GM19023 (cell line): ENCODE data around the gene MYO6.
"Not testable (repeated sequence)": the region's sequence is repeated elsewhere in the genome, so short reads cannot be mapped to it uniquely, and the experiment has no call there.

ENCODE experiments used
- ATAC-seq: cut with Tn5 transposase; IDR thresholded peaks from one replicate; pipeline ENCODE4 v1.9.1; 2021; ENCODE audit warnings: mild to moderate bottlenecking, moderate library complexity; ENCODE audit not compliant: unreplicated experiment

MYO6 gene

GRCh38 chr6:75880305-75880704, 131.3 kb downstream of the MYO6 start:
- no peak for ATAC-seq

GRCh38 chr6:75882734-75883133, 133.7 kb downstream of the MYO6 start:
- no peak for ATAC-seq

- no peak for ATAC-seq
Observed at GRCh38 chr6:75884822-75885221, 135.8 kb downstream of the MYO6 start.

- ATAC-seq, result no peak
Observed at GRCh38 chr6:75892384-75892783, 143.3 kb downstream of the MYO6 start.

GRCh38 chr6:75893058-75893775, 144.2 kb downstream of the MYO6 start:
- peak; percentile 57 for ATAC-seq

- ATAC-seq, result no peak
Observed at GRCh38 chr6:75893776-75894152, 144.7 kb downstream of the MYO6 start.

GRCh38 chr6:75896526-75896925, 147.5 kb downstream of the MYO6 start:
- ATAC-seq, result no peak

DNA sequence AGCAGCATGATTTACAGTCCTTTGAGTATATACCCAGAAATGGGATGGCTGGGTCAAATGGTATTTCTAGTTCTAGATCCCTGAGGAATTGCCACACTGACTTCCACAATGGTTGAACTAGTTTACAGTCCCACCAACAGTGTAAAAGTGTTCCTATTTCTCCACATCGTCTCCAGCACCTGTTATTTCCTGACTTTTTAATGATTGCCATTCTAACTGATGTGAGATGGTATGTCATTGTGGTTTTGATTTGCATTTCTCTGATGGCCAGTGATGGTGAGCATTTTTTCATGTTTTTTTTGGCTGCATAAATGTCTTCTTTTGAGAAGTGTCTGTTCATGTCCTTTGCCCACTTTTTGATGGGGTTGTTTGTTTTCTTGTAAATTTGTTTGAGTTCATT, 151.2 kb downstream of the MYO6 start:
- ATAC-seq, result not testable (repeated sequence)

GRCh38 chr6:75905129-75905528, 156.1 kb downstream of the MYO6 start:
- ATAC-seq, result not testable (repeated sequence)

DNA sequence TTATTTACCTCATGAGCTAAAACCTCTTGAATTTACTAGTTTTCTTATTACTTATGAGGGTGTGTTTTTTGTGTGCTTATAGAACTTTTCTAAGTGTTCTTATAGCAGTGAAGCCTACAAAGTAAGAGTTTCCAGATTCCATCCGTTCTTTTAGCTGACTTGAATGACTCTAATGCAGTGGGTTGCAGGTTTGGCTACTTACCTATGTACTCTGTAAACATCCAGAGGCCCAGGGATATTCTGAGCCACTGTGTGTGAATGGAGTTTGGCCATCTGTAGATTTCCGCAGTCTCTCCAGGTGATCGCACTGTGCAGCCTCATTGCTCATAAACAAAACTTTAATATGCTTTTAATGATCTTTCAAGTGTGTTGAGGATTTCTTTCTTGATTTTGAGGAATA, 157.8 kb downstream of the MYO6 start:
- no peak for ATAC-seq

GRCh38 chr6:75907444-75907843, 158.4 kb downstream of the MYO6 start:
- no peak for ATAC-seq

- no peak for ATAC-seq
Observed at GRCh38 chr6:75913040-75913439, 164.0 kb downstream of the MYO6 start.

DNA sequence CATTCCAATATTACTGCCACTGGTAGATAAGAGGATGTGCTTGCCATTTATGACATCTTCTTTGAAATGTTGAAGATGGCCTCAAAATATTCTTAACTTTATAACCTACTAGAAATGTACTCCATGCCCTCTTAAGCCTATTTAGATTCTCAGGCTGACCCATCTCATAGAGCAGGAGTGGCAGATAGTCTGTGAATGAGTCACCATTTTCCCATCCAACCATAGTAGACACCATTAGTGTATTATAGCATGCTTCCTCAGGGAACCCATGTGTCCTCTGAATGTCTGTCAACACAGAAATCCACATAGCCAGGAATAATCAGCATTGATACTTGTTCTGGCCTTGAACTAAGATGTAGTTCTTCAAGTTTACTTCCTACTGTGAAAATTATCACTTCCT, 173.2 kb downstream of the MYO6 start:
- no peak for ATAC-seq

DNA sequence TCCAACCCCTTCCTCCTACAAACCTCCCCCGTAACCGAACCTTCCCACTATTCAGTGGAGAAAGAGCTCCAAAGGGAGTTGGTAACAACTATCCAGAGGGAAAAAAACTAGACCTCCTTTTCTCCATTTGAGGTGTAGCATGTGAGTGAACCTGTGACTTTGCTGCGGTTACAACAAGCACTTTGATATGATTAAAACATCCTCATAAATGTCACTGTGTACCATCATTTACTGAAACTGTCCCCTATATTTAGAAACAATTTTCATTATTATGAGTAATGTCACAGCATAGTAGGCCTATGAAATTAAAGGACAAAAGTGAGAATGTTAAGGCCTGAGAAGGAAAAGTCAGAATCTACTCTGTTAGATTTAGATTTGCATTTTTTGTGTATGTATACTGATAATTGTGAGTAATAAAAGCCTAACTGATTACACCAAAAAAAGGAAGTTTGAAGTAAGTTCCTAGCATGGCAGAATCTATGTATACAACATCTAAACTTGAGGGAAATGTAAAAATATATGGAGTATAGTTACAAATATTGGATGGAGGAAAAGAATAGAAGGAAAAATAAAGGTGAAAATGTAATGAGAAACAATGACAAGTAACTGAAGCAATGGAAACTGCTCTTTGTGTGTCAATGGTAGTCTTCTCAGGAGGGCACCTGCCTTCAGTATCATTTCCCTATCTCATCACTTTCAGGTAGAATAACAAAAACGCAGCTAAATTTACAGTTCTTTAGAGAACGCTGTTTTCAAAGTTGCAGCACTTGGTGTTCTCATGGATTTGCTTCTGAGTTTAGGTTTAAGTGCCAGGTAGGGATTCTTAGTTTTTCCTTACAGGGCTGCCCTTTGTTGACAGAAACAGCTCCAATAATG, 177.5 kb downstream of the MYO6 start:
- no peak for ATAC-seq

DNA sequence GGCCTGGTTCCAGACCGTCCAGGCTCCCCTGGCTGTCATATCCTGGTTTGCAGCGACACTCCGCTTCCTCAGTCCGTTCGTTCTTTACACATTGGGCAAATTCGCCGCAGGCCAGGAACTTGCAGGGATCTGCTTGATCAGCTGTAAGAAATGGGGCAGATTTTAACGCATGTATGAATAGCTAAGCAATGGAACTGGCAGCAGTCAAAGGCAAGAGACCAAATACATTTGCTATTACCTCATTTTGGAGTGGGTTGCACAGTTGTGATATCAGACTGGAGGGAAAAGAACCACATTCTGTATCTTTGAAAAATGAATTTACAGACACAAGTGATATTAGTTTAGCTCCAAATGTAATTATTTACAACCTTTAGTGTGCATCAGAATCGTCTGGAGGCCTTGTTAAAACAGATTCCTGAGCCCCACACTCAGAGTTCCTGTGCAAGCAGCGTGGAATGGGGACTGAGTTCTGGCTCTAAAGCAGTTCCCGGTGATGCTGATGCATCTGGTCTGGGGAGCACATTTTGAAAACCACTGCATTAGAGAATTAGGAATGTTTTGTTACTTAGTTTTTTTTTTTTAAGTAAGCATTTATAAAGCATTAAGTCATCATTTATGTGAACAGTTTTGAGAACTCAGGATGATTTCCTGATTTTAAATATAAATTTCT, 182.1 kb downstream of the MYO6 start:
- ATAC-seq, result no peak

DNA sequence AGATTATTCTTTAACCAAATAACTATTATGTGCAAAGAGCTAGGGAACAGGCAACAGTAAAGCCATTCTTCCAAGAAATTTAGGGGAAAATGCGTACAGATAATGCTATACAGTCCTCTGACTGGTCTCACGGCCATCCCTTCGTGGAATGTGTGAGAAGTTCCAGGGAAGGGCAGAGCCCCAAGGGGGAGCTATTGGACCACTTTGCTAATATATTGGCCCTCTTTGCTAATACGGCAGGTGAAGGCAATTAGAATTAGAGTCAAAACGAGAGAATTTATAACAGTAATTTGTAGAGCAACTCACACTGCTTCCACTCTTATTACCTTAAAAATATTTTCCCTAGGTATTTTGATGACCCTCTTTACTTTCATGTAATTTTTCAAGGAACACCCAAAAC, 183.0 kb downstream of the MYO6 start:
- ATAC-seq, result no peak

- ATAC-seq, result no peak
Observed at GRCh38 chr6:75933387-75933975, 184.4 kb downstream of the MYO6 start.

DNA sequence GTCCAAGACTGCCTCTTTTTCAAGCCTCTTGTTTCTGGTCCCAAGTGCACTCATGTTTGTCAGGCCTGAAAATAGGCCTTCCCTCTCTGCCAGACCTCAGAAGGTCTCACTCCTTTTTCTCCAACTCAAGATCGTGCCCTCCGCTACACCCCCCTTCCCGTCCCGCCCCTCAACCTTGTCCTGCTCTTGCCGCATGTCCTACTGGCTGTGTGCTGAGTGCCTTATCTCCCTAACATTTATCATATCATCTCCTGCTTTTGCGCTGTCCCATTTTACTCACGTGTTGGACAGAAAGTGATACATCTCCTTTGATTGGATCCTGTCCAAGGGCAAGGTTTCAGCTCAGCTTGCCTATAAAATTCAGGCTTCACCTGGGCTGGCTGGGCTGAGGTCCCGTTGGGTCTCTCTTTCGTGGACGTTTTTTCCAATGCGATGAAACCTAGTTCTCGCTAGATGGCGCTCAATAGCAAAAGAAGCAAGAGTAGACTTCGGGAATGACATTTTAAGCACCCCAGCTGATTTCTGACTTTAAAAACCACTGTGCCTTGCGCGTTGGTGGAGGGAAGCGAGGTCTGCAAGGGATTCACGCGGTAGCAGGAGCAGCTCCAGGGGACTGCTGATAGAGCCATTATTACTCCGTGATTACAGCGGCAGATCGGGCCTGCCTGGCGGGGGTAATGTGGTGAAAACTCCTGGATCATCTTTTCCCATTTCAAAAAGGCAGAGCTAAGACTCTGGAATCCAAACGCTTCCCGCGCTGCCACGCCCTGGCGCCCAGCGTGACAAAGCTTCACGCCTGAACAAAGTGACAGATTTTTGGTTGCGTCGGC, 185.8 kb downstream of the MYO6 start:
- ATAC-seq, result peak; percentile 83

DNA sequence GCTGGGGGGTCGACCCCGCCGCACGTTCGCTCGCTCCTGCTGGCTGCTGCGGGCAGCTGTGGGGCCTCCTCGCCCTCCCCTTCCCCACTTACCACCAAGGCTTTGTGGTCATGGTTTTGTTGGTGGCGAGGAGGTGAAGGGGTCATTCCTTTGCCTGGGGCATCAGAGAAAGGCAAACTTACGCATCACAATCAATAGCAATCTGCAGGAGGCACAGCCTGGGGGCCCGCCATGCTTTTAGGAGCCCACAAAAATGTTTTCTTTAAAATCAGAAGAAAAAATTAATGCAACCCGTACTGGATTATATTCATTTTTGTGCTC, 186.4 kb downstream of the MYO6 start:
- peak; percentile 21 for ATAC-seq

DNA sequence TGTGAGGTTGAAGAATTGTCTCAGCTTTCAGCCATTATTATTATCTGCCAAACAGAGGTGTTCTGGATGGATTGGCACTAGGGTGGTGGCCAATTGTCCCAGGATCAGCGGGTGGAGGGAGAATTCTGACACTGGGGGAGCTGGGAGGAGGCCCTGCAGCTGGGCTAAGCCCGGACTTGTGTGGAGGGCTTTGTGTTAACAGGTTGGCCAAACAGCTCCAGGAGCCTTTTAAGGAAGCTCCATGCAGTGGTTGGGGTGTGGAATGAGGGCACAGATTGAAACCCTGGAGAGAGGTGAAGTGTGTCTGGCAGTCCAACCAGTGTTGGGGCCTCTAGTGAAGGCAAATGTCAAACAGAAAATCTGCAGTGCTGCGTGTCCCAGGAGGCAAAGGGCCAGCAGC, 187.6 kb downstream of the MYO6 start:
- ATAC-seq, result no peak

DNA sequence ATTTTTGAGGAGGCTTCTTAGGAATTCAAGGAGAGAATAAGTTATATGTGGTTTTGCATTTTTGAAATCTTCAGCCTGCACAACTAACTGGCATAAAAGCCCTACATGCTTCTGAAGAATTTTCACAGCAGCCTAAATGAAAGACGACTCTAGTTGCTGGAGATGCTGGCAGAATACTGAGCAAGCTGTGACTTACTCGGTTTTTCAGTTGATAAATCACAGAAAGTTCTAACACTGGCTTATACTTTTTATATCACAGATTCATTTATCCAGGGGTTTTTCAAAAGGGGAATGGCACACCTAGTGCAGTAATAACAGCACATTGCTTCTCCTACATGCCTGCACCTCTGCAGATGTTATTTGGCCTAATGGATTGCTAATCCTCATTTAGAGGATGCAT, 188.8 kb downstream of the MYO6 start:
- ATAC-seq, result no peak
